GM18517 (cell line): ENCODE measurements around the gene RAD9A.
A peak's percentile ranks its signal among the peaks of the same experiment; 100 is the strongest.

Experiments used
- ATAC-seq: cut with Tn5 transposase; IDR thresholded peaks from one replicate; pipeline ENCODE4 v1.9.1; 2021; ENCODE audit warnings: mild to moderate bottlenecking, moderate library complexity; ENCODE audit not compliant: unreplicated experiment

RAD9A gene

GRCh38 chr11:67373648-67374570 lies 17.9 kb upstream of the RAD9A start:
- no peak for ATAC-seq

- ATAC-seq = no peak
Observed at GRCh38 chr11:67374571-67375281, 17.1 kb upstream of the RAD9A start.

GRCh38 chr11:67375320-67376055 lies 16.3 kb upstream of the RAD9A start:
- no peak for ATAC-seq

- no peak for ATAC-seq
Observed at GRCh38 chr11:67376063-67376820, 15.5 kb upstream of the RAD9A start.

- no peak for ATAC-seq
Observed at GRCh38 chr11:67376873-67377808, 14.6 kb upstream of the RAD9A start.

- ATAC-seq = no peak
Observed at GRCh38 chr11:67378544-67378943, 13.2 kb upstream of the RAD9A start.

GRCh38 chr11:67379061-67380058 lies 12.4 kb upstream of the RAD9A start:
- ATAC-seq = no peak

GRCh38 chr11:67381244-67381972 lies 10.4 kb upstream of the RAD9A start:
- no peak for ATAC-seq

- ATAC-seq = no peak
Observed at GRCh38 chr11:67382276-67383136, 9.3 kb upstream of the RAD9A start.

- ATAC-seq = no peak
Observed at GRCh38 chr11:67384851-67385366, 6.9 kb upstream of the RAD9A start.

- ATAC-seq = no peak
Observed at GRCh38 chr11:67387069-67387468, 4.7 kb upstream of the RAD9A start.

GRCh38 chr11:67387518-67387917 lies 4.3 kb upstream of the RAD9A start:
- ATAC-seq = no peak

GRCh38 chr11:67389477-67389876 lies 2.3 kb upstream of the RAD9A start:
- no peak for ATAC-seq

- ATAC-seq = no peak
Observed at GRCh38 chr11:67390947-67391303, 861 bp upstream of the RAD9A start.

- ATAC-seq = peak; percentile 26
Observed at GRCh38 chr11:67392183-67392715, 463 bp downstream of the RAD9A start.

- no peak for ATAC-seq
Observed at GRCh38 chr11:67393437-67393836, 1.7 kb downstream of the RAD9A start.
